Measurements from ENCODE around the gene CPNE5. TPM values are rescaled to one million over a fixed set of nuclear protein-coding genes. Genes with fewer than 3 reads are reported as not detected.

Gene CPNE5
- total RNA-seq, 2 donors from 2014 or later, result 5.2 to 5.4 TPM

GRCh38 chr6:36703982-36704381 lies 135.3 kb downstream of the CPNE5 start:
- DNase-seq (ENCODE audit: low spot score), result peak; percentile 54
- intact Hi-C loops (cut with DNase I), result loop anchor here in 1 of 2 donors (5.0 kb wide), 1 partner anchor 48 kb away; no protein-coding TSS in a partner anchor

DNA sequence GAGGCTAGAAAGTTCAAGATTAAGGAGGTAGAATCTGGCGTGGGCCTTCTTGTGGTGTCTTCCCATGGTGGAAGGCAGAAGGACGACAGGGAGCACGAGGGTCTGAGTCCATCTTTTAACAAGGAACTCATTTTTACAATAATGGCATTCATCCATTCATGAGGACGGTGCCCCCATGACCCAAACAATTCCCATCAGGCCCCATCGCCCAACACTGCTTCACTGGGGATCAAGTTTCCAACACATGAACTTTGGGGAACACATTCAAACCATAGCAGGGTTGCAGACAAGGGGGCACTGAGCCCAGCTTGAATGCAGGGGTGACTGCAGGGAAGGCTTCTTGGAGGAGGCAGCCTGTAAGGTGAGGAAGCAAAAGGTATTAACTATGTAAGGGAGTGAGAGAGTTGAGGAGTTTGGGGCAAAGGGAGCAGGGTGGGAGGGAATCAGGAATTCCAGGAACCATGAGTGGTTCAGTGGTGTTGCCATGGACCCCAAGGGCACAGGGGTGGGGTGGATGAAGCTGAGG lies 136.1 kb downstream of the CPNE5 start:
- intact Hi-C loops (cut with DNase I), result loop anchor here in 1 of 2 donors (5.0 kb wide), 1 partner anchor 49 kb away; no protein-coding TSS in a partner anchor
- peak; percentile 31 for DNase-seq (ENCODE audit: low spot score)

DNA sequence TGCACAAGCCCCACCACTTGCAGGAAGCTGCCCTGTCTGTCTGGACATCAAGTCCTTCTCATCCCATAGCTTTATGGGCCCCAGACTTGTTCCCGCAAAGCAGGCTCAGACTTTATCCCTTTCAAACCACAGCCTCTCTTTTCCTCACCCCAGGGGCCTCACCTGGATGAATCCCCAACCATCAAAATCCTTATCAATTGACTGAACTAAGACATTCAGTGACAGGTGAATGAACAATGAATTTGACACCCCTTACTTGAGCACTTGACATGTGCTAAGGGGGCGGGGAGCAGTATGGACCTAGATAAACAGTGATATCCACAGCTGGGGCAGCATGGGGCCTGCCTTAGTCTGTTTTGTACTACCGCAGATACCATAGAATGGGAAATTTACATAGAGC lies 136.6 kb downstream of the CPNE5 start:
- intact Hi-C loops (cut with DNase I), result loop anchor here in 1 of 2 donors (5.0 kb wide), 1 partner anchor 50 kb away; no protein-coding TSS in a partner anchor
- DNase-seq (ENCODE audit: low spot score), result no peak

- DNase-seq (ENCODE audit: low spot score), result no peak
- intact Hi-C loops (cut with DNase I), result loop anchor here in 1 of 2 donors (5.0 kb wide), 1 partner anchor 51 kb away; no protein-coding TSS in a partner anchor
Observed at GRCh38 chr6:36701401-36701991, 137.7 kb downstream of the CPNE5 start.

DNA sequence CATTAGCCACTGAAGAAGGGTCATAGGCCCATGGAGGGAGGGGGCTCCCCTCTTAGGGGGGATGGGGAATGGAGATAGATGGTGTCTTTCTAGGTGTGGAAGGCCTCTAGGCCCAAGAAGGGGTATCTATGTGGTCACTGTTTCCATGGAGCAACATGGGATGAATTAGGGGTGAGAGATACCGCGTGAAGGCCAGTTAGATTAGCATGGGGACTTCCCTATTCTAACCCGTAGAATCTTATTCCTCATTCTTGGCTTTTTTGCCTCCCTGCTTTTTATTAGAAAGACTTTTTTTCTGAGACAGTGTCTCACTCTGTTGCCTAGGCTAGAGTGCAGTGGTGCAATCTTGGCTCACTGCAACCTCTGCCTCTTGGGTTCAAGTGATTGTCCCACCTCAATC lies 138.4 kb downstream of the CPNE5 start:
- DNase-seq (ENCODE audit: low spot score), result no peak
- intact Hi-C loops (cut with DNase I), result loop anchor here in 1 of 2 donors (5.0 kb wide), 1 partner anchor 51 kb away; no protein-coding TSS in a partner anchor

DNA sequence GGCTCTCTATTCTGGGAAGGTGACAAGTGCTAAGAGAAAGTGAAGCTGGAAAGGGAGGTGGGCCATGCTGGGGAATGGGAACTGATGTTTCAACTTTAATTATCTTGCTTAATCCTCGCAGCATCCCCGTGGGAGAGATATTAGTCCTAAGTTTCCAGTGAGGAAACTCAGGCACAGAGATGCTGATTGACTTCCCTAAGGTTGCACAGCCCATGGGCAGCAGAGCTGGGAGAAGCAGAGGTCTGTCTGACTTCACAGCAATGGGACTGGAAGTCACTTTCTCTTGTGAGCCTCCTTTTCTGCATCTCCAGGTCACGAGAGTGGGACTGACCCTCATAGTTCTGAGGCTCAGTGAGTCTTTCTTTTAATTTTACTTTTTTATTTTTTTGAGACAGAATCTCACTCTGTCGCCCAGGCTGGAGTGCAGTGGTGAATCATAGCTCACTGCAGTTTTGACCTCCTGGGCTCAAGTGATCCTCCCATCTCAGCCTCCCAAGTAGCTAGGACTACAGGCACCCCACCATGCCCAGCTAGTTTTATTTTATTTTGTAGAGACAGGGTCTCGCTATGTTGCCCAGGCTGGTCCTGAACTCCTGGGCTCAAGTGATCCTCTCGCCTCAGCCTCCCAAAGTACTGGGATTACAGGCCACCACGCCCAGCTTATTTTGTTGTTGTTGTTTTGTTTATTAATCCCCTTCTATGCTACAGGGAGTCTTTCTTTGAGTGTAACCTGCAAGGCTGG lies 139.0 kb downstream of the CPNE5 start:
- DNase-seq (ENCODE audit: low spot score), result peak; percentile 18
- intact Hi-C loops (cut with DNase I), result loop anchor here in 1 of 2 donors (5.0 kb wide), 1 partner anchor 52 kb away; no protein-coding TSS in a partner anchor

DNA sequence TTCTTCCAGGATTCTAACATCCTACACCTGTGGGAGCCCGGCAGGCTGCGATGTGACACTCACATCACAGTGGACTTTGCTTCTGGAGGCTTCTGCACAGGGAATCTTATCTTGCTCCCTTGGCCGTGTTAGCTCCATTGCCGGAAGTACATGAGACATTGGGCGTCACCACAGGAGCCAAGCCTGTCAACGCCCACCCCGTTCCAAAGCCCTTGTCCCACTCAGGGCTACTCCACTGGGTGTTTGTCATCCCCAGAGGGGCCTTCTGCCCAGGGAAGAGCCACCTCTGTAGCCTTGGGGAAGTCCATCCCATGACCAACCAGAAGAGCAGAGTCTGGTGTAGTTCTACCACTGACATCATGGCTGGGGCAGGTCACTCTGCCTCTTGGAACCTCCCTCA lies 139.9 kb downstream of the CPNE5 start:
- no peak for DNase-seq (ENCODE audit: low spot score)
- intact Hi-C loops (cut with DNase I), result no loop called here

DNA sequence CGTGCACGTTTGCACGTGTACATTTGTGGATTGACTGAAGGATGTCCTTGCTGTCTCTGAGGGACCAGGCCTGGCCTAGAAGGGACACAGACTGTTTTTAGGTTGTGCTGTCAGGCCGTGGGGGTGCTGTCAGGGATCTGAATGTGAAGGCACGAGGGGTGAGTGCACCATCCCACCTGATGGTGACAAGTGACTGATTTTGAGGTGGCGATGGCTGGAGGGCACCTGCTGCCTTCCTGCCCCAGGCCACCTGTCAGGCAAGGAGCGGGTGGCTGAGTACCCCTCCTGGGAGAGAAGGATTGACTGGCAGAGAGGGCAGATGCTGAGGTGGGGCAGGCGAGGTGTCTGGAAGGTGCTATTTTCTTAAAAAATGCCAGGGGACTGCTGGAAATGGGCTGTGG lies 140.4 kb downstream of the CPNE5 start:
- no peak for DNase-seq (ENCODE audit: low spot score)

DNA sequence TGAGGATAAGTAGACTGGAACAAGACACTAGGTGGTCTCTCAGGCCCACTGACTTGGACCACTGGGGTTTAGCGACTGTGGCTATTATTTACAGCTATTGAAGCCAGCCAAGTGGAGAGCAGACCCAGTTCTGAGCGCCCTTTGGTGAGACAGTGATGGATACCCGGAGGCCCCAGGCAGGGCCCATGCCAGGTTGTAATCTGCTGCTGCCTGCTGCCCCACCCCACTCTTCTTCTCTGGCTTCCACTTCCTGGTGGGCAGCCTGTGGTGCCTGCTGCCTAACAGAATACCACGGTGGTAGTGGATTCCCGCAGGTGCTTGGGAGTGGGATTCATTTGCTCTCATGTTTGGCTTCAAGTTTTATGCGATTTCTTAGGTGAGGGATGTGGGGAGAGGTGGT lies 141.0 kb downstream of the CPNE5 start:
- DNase-seq (ENCODE audit: low spot score), result no peak
- intact Hi-C loops (cut with DNase I), result no loop called here

More for the DNA sequence above, 140.4 kb downstream of the CPNE5 start:
- intact Hi-C loops (cut with DNase I), result no loop called here

- peak; percentile 83 for DNase-seq (ENCODE audit: low spot score)
- intact Hi-C loops (cut with DNase I), result no loop called here
Observed at GRCh38 chr6:36697481-36697903, 141.8 kb downstream of the CPNE5 start, which contains the start of gene RAB44. RAB44 (plus strand) TSS chr6:36697826; CDS start chr6:36704236, 6,410 bp downstream.

GRCh38 chr6:36695414-36695813 lies 143.8 kb downstream of the CPNE5 start:
- no peak for DNase-seq (ENCODE audit: low spot score)
- intact Hi-C loops (cut with DNase I), result no loop called here

- intact Hi-C loops (cut with DNase I), result no loop called here
- no peak for DNase-seq (ENCODE audit: low spot score)
Observed at GRCh38 chr6:36694616-36695015, 144.6 kb downstream of the CPNE5 start.

DNA sequence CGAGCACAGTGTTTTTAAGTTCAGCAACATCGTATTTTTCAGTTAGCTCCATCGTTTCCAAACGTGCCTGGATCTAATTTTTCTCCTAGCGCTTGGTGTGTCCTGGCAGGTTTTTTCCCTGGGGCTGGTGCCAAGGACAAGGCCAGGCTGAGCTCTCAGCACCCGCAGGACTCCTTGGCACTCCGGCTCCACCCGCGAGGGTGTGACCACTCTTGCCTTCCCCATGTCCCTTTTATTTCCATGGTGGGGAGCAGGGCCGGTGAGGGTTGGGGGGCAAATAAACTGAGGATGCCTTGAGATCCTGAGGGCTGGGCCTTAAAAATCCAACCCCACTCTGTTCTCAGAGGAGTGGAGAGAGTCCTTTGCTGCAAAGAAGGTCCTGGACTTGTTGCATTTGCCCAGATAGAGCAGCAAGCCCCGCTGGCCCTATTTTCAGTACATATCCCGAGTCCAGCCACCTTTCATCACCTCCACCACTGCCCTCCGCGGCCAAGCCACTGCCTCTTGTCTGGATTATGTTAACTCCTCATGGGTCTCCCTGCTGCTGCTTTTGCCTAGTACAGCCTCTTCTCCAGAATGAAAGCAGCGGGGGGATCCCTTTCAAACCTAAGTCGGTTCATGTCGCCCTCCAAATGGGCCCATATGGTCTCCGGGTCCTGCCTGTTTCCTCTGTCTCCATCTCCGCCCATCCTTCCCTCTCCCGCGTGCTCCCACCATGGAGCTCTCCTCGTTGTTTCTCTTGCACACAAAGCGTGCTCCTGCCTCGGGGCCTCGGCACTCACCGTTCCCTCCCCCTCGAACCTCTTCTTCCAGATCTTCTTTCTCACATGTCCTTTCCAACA lies 146.2 kb downstream of the CPNE5 start:
- DNase-seq (ENCODE audit: low spot score), result no peak
- intact Hi-C loops (cut with DNase I), result no loop called here

DNA sequence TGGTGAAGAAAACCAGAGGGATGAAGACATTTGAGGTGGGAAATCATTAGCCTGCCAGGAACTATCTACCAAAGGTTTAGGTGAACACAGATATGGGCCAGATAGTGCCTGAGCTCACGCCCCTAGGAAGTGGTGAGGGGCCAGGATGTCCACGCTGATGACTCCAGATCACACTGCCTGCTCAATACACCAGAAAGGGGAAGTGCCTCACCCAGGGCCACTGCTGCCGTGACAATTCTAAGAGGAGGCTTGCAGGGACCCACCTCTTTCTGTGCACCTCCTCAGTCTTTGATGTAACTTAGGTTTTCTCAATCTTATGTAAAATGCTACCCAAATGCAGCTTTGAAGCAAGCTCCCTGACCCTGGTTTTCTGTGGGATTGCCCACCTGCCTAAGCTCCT lies 147.0 kb downstream of the CPNE5 start:
- no peak for DNase-seq (ENCODE audit: low spot score)
- intact Hi-C loops (cut with DNase I), result no loop called here

- intact Hi-C loops (cut with DNase I), result no loop called here
- no peak for DNase-seq (ENCODE audit: low spot score)
Observed at GRCh38 chr6:36691612-36692011, 147.6 kb downstream of the CPNE5 start.

DNA sequence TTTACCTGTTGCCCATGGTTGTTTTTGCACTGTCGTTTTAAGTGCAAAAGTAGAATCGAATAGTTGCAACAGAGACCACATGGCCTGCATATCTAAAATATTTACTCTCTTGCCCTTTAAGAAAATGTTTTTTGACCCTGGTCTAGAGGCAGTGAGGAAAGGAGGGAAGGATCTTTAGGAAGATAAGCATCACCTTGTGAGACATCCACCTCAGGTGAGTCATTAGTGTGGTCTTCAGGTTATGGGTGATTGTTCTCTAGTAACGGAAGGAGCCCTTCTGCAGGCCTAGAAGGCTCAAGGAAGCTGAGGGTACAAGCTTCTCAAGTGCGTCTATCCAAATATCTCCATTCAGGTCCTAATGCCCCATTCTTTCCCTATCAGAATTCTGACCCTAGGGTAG lies 148.2 kb downstream of the CPNE5 start:
- intact Hi-C loops (cut with DNase I), result no loop called here

More for the DNA sequence above, 148.2 kb downstream of the CPNE5 start:
- DNase-seq (ENCODE audit: low spot score), result no peak

All from posterior vena cava (tissue), 2 donors.